Stromal cell of bone marrow (primary cell): ENCODE data around the gene RASGRP2.
"Not testable (repeated sequence)": the region's sequence is repeated elsewhere in the genome, so short reads cannot be mapped to it uniquely, and the experiment has no call there.

Experiments used
- DNase-seq: peaks from one replicate; pipeline ENCODE4 v3.0.0-alpha.2; 2012; ENCODE audit warnings: low read depth

The RASGRP2 gene

GRCh38 chr11:64718084-64718779 is 25.7 kb downstream of the RASGRP2 start:
- no peak for DNase-seq

GRCh38 chr11:64717268-64717578 is 26.7 kb downstream of the RASGRP2 start:
- no peak for DNase-seq

GRCh38 chr11:64716473-64717267 is 27.3 kb downstream of the RASGRP2 start:
- no peak for DNase-seq

GRCh38 chr11:64715756-64716472 is 28.0 kb downstream of the RASGRP2 start:
- DNase-seq: no peak

GRCh38 chr11:64715110-64715509 is 28.8 kb downstream of the RASGRP2 start:
- DNase-seq: no peak

GRCh38 chr11:64714666-64715065 is 29.3 kb downstream of the RASGRP2 start:
- no peak for DNase-seq

- no peak for DNase-seq
These were observed 30.1 kb downstream of the RASGRP2 start for GRCh38 chr11:64713781-64714363.

- no peak for DNase-seq
These were observed 30.8 kb downstream of the RASGRP2 start for GRCh38 chr11:64713016-64713707.

- DNase-seq: no peak
These were observed 31.4 kb downstream of the RASGRP2 start for GRCh38 chr11:64712430-64713015.

- no peak for DNase-seq
These were observed 32.0 kb downstream of the RASGRP2 start for GRCh38 chr11:64711956-64712362.

- no peak for DNase-seq
These were observed 32.6 kb downstream of the RASGRP2 start for GRCh38 chr11:64711138-64711955.

- peak; percentile 42 for DNase-seq
These were observed 33.4 kb downstream of the RASGRP2 start for GRCh38 chr11:64710418-64711137.

- no peak for DNase-seq
These were observed 38.4 kb downstream of the RASGRP2 start for GRCh38 chr11:64705501-64705900.

- no peak for DNase-seq
These were observed 40.9 kb downstream of the RASGRP2 start for GRCh38 chr11:64703048-64703447.

GRCh38 chr11:64701956-64702355 is 42.0 kb downstream of the RASGRP2 start:
- not testable (repeated sequence) for DNase-seq

GRCh38 chr11:64698427-64698826 is 45.5 kb downstream of the RASGRP2 start:
- no peak for DNase-seq

GRCh38 chr11:64697663-64698375 is 46.1 kb downstream of the RASGRP2 start:
- no peak for DNase-seq

- DNase-seq: no peak
These were observed 47.9 kb downstream of the RASGRP2 start for GRCh38 chr11:64696045-64696444.

GRCh38 chr11:64695548-64695947 is 48.4 kb downstream of the RASGRP2 start:
- DNase-seq: no peak
